ENCODE measurements around the gene SLF2. TPM values are rescaled to one million over a fixed set of nuclear protein-coding genes. Genes with fewer than 3 reads are reported as not detected.

The SLF2 gene, protein sequence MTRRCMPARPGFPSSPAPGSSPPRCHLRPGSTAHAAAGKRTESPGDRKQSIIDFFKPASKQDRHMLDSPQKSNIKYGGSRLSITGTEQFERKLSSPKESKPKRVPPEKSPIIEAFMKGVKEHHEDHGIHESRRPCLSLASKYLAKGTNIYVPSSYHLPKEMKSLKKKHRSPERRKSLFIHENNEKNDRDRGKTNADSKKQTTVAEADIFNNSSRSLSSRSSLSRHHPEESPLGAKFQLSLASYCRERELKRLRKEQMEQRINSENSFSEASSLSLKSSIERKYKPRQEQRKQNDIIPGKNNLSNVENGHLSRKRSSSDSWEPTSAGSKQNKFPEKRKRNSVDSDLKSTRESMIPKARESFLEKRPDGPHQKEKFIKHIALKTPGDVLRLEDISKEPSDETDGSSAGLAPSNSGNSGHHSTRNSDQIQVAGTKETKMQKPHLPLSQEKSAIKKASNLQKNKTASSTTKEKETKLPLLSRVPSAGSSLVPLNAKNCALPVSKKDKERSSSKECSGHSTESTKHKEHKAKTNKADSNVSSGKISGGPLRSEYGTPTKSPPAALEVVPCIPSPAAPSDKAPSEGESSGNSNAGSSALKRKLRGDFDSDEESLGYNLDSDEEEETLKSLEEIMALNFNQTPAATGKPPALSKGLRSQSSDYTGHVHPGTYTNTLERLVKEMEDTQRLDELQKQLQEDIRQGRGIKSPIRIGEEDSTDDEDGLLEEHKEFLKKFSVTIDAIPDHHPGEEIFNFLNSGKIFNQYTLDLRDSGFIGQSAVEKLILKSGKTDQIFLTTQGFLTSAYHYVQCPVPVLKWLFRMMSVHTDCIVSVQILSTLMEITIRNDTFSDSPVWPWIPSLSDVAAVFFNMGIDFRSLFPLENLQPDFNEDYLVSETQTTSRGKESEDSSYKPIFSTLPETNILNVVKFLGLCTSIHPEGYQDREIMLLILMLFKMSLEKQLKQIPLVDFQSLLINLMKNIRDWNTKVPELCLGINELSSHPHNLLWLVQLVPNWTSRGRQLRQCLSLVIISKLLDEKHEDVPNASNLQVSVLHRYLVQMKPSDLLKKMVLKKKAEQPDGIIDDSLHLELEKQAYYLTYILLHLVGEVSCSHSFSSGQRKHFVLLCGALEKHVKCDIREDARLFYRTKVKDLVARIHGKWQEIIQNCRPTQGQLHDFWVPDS
- polyA plus RNA-seq (ENCODE audit: insufficient read length): 98.3 TPM

- DNase-seq: peak; percentile 97
Measured at GRCh38 chr10:100912605-100913469, at the start of gene SLF2. SLF2 (plus strand) TSS chr10:100912963; CDS start chr10:100913111, 148 bp downstream.

GRCh38 chr10:100863433-100863832 is 49.3 kb upstream of the SLF2 start:
- no peak for DNase-seq

GRCh38 chr10:100864036-100864885 is 48.5 kb upstream of the SLF2 start:
- DNase-seq: no peak

DNA sequence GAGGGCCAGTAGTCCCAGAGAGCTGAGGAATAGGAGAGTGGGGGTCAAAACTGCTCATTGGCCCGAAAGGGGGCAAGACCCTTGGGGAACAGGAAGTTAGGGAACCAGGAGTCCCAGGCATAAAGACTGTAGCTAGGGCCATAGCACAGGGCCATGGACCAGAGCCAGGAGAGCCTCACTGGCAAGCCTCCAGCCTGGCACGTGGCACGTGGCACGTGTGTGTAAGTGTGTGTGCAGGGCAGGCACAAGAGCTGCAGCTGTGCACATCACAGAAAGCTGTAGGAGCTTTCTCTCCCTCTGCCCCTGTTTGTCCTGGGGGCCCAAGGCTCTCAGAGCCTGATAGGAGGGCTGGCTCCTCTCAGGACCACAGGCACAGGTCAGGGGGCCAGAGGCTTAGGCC is 47.8 kb upstream of the SLF2 start:
- no peak for DNase-seq

GRCh38 chr10:100866010-100866409 is 46.8 kb upstream of the SLF2 start:
- DNase-seq: no peak

GRCh38 chr10:100866575-100867098 is 46.1 kb upstream of the SLF2 start:
- no peak for DNase-seq

GRCh38 chr10:100867261-100867963 is 45.4 kb upstream of the SLF2 start:
- no peak for DNase-seq

GRCh38 chr10:100868382-100868781 is 44.4 kb upstream of the SLF2 start:
- DNase-seq: no peak

- DNase-seq: no peak
Measured at GRCh38 chr10:100869399-100869798, 43.4 kb upstream of the SLF2 start.

- no peak for DNase-seq
Measured at GRCh38 chr10:100872034-100872791, 40.5 kb upstream of the SLF2 start.

GRCh38 chr10:100873146-100873826 is 39.5 kb upstream of the SLF2 start:
- DNase-seq: no peak

GRCh38 chr10:100873827-100874326 is 38.9 kb upstream of the SLF2 start:
- DNase-seq: no peak

- DNase-seq: no peak
Measured at GRCh38 chr10:100874702-100875483, 37.9 kb upstream of the SLF2 start.

DNA sequence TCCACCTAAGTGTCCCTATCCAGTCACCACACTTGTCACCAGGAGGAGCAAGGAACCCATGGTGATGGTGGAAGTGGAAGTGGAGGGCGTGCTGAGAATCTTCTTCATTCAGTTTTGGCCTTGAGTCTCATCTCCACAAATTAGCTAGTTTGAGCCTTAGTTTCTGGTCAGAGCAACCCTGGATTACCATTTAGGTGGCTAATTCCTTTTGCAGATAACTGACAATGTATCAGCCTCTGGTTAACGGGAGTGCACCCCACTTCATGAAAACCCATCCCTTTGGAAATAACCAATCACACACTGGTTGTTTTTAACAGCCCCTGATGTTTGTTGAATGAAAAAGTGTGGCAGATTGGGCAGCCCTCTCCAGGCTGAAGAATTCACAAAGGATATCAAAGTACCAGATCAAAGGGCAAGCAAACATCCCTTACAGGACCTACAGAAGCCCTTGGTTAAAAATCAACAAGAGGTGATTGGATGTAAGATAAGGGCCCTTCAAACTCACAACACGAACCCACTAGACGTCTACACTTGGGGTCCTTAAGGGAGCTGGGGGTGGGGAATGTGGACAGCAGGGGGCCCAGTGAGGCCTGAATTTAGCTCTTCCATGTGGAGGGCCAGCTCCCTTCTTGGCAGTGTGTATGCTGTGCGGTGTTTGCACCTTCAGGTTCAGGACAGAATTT is 37.1 kb upstream of the SLF2 start:
- DNase-seq: no peak

DNA sequence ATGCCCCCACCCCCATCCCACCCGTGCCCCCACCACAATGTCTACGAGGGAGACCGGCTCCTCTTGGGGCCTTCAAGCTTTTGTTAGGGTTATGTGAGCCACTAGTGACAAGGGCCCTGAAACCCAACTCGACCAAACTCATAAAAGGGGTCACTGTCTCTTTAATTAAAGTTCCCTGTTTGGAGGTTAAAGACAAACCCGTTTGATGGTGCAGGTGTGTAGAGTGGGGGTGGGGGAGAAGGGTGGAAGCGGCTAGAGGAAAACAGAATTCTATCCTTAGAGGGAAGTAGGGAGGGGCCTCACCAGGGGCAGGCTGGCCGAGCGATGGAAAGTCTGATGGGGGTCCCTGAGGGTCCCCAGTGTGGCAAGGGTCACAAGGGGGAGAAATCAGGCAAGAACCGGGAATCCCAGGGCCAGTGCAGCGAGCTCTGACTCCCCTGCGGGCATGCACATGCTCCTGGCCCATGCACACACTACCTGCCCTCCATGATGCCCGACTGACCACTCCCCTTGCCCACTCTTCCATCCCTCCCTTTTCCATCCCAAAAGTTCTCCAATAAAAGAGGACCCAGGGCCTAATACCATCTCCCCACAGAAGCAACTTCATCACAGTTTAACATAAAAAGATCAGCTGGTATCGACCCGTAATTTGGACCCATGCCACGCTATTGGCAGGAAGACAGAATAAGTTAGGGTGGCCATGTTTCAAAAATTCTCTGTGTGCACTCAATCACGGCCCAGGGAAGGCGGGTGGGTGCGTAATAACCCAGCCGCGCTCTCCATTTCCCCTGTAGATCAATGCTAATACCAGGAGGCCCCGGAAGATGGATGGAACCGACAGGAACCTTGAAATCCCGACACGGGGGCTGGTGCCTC is 35.9 kb upstream of the SLF2 start:
- DNase-seq: no peak

GRCh38 chr10:100877461-100877850 is 35.3 kb upstream of the SLF2 start:
- DNase-seq: no peak

All from hindlimb muscle (tissue), 1 donor.